ENCODE data around the gene BCL11B. TPM values are rescaled to one million over a fixed set of nuclear protein-coding genes. Genes with fewer than 3 reads are reported as not detected.

The BCL11B gene
- total RNA-seq, 6 experiments from 2014 or later, result 0.06 to 0.14 (median 0.10) TPM; not detected in 2

DNA sequence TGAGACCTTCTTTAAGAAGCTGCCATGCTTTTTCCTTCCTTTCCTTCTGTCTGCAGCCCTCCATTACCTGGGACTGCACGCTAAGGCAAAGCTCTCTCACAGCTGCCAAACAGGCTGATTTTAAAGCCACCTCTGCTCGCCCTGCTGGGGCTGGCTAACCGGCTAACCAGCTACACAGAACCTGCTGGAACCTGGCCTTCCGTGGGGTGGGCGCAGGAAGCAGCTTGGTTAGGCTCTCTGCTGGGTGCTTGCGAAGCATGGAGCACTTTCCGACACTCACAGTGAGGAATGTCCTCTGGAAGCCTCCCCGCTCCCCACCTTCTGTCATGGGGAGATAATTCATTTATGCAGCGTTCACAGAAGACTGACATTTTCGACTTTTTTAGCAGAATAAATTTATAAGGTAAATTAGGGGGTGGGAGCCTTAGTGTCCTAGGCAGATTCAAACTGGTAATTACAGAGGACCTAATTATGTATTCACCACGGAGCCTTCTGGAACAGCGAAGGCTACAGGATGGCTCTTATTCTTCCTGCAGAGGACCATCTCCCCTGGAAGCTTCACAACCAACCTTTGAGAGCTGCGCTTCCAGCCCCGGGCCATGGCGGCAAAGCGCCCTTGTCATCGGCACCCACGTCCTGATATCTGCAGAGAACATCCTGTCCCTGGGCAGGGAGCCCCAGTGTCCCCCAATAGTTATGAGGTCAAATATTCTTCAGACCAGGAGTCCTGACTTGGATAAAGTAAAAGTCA lies 12.4 kb upstream of the BCL11B start:
- TF ChIP-seq, protein P1, sequence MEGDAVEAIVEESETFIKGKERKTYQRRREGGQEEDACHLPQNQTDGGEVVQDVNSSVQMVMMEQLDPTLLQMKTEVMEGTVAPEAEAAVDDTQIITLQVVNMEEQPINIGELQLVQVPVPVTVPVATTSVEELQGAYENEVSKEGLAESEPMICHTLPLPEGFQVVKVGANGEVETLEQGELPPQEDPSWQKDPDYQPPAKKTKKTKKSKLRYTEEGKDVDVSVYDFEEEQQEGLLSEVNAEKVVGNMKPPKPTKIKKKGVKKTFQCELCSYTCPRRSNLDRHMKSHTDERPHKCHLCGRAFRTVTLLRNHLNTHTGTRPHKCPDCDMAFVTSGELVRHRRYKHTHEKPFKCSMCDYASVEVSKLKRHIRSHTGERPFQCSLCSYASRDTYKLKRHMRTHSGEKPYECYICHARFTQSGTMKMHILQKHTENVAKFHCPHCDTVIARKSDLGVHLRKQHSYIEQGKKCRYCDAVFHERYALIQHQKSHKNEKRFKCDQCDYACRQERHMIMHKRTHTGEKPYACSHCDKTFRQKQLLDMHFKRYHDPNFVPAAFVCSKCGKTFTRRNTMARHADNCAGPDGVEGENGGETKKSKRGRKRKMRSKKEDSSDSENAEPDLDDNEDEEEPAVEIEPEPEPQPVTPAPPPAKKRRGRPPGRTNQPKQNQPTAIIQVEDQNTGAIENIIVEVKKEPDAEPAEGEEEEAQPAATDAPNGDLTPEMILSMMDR (IDR thresholded peaks at IDR 0.05), result no peak
- H3K27me3 Mint-ChIP-seq (ENCODE audit: insufficient read depth), result peaks cover 46% of the 10 kb centered on the region

DNA sequence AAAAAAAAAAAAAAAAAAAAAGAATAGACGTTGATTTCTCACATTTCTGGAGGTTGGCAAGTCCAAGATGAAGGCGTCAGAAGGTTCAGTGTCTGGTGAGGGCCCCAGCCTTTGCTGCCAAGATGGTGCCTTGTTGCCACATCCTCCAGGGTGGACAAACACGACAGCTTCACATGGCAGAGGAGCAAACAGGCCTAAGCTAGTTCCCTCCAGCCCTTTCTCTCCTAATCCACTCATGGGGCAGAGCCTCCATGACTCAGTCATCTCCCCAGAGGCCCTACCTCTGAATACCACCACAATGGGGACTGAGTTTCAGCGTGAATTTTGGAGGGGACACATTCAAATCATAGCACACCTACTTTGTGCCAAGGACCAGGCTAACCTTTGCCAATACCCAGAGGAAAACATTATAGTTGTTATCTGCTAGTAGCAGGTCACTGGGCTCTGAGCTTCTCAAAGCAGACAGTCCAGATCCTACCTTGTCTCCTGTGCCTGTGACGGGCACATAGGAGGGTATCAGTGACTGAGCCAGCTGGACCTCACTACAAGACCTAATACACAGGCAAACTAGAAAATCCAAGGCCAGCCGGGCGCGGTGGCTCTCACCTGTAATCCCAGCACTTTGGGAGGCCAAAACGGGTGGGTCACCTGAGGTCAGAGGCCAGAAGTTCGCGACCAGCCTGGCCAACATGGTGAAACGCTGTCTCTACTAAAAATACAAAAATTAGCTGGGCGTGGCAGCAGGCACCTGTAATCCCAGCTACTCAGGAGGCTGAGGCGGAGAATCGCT lies 10.5 kb upstream of the BCL11B start:
- Mint-ChIP-seq H3K27me3 (ENCODE audit: insufficient read depth) (peaks cover 43% of the 10 kb centered on the region), H3K4me1 (ENCODE audit: low read depth) (peaks cover 2% of the 10 kb centered on the region; the same call in 1 of the 2 replicates), H3K4me3 (no peak overlapping the region), H3K27ac (no peak overlapping the region), H3K9me3 (no peaks in the 10 kb centered on the region), H3K36me3 (ENCODE audit: low read depth) (no peaks in the 10 kb centered on the region)
- TF ChIP-seq, protein P1 (IDR thresholded peaks at IDR 0.05), result no peak
- DNase-seq, result no peak

More for the DNA sequence above, 12.4 kb upstream of the BCL11B start:
- no peaks in the 10 kb centered on the region for H3K4me1 Mint-ChIP-seq (ENCODE audit: low read depth)
- H3K4me3 Mint-ChIP-seq, result no peak overlapping the region
- no peaks in the 10 kb centered on the region for H3K9me3 Mint-ChIP-seq
- no peak for DNase-seq
- no peaks in the 10 kb centered on the region for H3K36me3 Mint-ChIP-seq (ENCODE audit: low read depth)
- H3K27ac Mint-ChIP-seq, result no peak overlapping the region

DNA sequence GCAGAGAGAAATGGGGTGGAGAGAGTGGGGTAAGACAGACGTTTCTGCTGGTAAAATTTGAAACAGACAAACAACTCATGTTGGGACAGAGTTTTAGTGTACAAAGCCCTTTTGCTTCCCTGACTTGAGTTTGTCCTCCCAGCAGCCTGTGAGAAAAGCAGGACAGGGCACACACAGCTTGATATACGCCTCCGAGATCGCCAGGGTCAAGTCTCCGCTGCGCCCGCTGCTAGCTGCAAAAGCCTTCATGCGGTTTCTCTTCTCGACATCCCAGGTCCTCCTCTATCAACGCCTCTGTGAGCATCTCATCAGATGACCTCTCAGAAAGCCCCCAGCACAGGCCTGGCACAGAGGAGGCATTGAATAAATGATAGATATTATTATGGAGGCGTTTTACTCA lies 9.4 kb upstream of the BCL11B start:
- H3K9me3 Mint-ChIP-seq, result no peaks in the 10 kb centered on the region
- H3K4me3 Mint-ChIP-seq, result no peak overlapping the region
- no peaks in the 10 kb centered on the region for H3K36me3 Mint-ChIP-seq (ENCODE audit: low read depth)
- H3K27ac Mint-ChIP-seq, result no peak overlapping the region
- H3K27me3 Mint-ChIP-seq (ENCODE audit: insufficient read depth), result peaks cover 35% of the 10 kb centered on the region
- H3K4me1 Mint-ChIP-seq (ENCODE audit: low read depth), result peaks cover 5% of the 10 kb centered on the region; the same call in 1 of the 2 replicates
- no peak for DNase-seq
- TF ChIP-seq, protein P1 (IDR thresholded peaks at IDR 0.05), result no peak

DNA sequence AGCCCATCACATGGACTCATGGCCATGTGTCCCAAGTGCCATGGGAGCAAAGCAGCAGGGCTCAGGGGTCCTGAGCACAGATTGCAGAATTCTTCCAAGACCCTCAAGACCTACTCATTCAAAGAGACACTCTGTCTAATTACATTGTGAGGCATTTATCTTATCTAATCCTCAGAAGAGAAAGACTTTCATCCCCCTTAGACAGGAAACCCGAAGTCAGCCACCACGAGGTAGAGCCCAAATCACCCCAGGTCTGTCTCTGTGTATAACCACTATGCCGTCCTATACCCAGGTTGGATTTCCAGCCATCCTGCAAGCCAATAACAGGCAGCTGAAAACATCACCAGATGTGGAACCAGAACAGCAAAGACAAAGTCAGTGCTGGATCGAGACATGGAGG lies 8.9 kb upstream of the BCL11B start:
- H3K4me1 Mint-ChIP-seq (ENCODE audit: low read depth), result peaks cover 5% of the 10 kb centered on the region; the same call in 1 of the 2 replicates
- H3K27me3 Mint-ChIP-seq (ENCODE audit: insufficient read depth), result peaks cover 32% of the 10 kb centered on the region
- DNase-seq, result no peak
- TF ChIP-seq, protein P1 (IDR thresholded peaks at IDR 0.05), result no peak
- H3K9me3 Mint-ChIP-seq, result no peaks in the 10 kb centered on the region
- no peak overlapping the region for H3K27ac Mint-ChIP-seq
- H3K36me3 Mint-ChIP-seq (ENCODE audit: low read depth), result no peaks in the 10 kb centered on the region
- no peak overlapping the region for H3K4me3 Mint-ChIP-seq

DNA sequence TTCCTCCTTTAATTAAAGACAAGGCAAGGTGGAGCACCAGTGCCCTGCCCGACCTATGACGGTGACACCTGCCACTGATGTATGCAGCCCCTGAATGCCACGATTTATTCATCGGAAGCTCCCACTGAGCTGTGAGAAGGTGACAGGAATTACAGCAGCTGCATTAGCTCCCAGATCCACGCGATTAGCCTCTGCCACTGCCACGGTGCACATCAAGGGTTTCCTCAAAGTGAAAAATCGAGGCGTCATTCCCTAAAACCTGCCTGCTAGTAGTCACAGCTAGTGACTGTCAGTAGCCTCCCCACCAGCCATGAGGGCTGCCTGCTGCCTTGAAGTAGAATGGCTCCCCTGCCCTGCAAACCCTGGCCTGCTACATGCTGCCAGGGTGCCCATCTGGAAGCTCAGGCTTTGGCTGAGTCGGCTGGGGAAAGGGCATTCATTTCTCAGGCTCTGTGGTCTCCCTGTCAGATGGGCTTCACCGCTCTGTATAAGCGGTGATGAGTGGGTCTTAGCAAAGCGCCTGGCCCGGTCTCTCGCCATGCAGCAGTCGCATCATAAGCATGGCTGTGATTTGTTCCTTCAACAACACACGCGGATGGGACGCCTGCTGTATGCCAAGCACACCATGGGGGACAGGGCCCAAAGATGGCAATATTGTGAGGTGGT lies 8.2 kb upstream of the BCL11B start:
- Mint-ChIP-seq H3K4me3 (no peak overlapping the region), H3K9me3 (no peaks in the 10 kb centered on the region), H3K4me1 (ENCODE audit: low read depth) (peaks cover 7% of the 10 kb centered on the region; the same call in 1 of the 2 replicates), H3K27ac (no peak overlapping the region), H3K27me3 (ENCODE audit: insufficient read depth) (peaks cover 27% of the 10 kb centered on the region), H3K36me3 (ENCODE audit: low read depth) (no peaks in the 10 kb centered on the region)
- DNase-seq, result no peak
- TF ChIP-seq, protein P1 (IDR thresholded peaks at IDR 0.05), result no peak

All from HFFc6 (cell line).